ENCODE results near the gene GPR37.

The GPR37 gene, protein sequence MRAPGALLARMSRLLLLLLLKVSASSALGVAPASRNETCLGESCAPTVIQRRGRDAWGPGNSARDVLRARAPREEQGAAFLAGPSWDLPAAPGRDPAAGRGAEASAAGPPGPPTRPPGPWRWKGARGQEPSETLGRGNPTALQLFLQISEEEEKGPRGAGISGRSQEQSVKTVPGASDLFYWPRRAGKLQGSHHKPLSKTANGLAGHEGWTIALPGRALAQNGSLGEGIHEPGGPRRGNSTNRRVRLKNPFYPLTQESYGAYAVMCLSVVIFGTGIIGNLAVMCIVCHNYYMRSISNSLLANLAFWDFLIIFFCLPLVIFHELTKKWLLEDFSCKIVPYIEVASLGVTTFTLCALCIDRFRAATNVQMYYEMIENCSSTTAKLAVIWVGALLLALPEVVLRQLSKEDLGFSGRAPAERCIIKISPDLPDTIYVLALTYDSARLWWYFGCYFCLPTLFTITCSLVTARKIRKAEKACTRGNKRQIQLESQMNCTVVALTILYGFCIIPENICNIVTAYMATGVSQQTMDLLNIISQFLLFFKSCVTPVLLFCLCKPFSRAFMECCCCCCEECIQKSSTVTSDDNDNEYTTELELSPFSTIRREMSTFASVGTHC
- total RNA-seq, result 0 to 0.12 reads per million in 2 experiments

DNA sequence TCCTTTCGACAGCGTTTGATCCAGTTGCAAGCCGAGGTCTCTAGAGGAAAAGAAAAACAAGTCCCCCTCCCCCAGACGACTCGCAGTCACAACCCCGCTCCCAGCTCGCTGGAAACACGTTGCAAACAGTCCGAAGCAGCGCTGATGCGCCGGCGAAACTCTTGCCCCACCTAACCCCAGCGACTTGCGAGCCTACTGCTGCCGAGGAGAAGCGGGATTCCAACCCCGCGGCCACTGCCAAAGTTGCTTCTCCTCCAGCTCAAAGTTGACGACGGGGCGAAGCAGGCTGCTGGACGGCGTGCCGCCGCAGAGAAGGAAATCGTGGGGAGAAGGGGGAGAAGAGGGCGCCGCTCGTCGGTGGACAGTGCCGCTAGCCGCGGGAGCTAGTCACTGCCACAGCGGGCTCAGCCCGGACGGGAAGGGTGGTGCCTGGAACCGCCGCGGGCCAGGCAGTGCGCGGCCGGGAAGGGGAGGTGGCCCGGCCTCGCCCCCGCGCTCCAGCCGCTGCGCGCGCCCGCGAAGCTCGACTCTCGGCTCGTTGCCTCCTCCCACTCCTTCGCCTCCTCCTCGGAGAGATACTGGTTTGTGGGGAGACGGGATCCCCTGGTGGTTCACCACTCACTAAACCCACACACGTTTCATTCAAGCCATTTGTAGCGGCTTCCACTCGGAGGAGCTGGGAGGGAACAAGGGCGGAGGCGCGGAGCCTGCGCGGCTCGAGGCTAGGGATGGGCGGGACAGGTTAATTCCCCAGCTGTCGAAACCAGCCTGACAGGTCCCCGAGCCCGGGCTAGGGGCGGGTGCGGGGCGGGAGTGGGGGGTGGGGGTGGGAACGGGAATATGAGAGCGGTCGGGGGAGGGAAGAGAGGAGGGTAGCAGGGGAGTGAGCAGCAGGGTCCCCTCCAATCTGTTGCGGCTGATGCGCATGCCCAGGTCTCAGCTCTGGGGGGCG is at the start of gene GPR37:
GPR37 (minus strand) TSS at position 392 of the 952 bp plus-strand sequence. CDS start 816 bp downstream, outside the sequence.
- no peak for DNase-seq (ENCODE audit: low read depth)

DNA sequence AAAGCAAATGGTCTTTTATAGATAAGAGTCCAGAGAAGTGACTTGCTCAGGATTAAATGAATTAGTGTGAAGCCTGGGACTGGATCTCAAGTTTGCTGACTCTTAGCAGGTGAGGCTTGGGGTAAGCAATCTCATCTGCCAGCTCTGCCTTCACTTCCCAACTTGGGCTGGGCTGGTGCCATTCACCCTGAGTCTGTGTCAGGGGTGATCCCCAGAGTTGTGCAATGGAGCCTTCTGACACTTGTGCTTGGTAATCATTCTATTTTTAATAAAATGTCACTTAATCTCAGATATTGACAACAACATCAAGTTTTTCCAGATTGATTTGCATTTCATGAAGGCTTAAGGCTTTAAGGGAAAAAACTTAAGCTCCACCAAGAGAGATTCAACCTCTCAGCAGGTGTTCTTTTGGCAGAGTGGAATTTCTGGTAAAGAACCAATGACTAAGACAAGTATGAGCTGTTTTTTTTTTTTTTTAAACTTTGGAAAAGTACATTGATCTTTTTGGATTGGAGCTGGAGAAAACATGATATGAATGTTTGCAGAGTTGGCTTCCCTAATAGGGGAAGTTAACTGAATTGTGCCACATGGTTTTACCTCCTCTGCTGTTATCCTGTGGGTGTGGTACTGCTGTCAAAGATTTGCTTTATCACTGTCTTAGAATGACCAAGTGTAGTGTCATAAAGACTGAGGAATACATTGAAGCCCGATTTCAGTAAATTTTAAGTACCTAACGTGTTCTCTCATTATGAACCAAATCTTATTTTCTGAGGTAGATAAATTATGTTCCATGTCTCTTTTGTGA is 48.6 kb upstream of the GPR37 start:
- DNase-seq (ENCODE audit: low read depth), result no peak

DNA sequence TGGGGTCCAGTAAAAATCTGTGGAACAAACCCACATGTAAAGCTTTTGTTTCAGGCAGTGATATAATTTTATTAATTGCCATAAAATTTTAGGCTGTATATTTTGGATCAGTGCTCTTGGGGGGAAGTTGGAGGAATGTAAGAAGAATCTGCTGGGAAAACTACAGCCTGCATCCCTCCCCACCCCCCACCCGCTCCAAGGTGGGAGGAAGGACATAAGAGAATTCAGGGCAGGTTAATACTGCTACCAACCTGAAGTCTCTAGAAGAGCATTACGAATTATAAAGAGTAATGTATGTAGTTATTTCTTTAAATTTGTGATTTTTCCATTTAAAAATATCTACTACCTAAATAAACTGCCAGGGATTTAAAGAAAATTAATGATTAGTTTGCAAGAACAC is 47.2 kb upstream of the GPR37 start:
- DNase-seq (ENCODE audit: low read depth), result no peak

DNA sequence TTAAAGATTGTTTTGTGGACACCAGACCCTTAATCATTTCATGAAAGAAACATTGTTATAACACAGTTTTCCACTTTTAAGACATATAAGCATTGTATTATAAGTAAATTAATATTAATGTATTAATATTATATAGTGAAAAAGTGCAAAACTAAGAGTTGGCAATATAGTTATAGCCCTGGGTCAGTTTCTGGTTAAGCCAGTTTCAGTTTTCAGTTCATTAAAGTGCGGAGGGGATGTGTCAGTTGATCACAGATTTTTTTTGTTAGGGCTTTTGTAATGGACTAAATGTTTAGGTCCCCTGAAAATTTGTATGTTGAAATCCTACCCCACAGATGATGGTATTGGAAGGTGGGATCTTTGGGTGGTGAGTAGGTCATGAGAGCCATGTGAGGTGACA is 45.7 kb upstream of the GPR37 start:
- no peak for DNase-seq (ENCODE audit: low read depth)

DNA sequence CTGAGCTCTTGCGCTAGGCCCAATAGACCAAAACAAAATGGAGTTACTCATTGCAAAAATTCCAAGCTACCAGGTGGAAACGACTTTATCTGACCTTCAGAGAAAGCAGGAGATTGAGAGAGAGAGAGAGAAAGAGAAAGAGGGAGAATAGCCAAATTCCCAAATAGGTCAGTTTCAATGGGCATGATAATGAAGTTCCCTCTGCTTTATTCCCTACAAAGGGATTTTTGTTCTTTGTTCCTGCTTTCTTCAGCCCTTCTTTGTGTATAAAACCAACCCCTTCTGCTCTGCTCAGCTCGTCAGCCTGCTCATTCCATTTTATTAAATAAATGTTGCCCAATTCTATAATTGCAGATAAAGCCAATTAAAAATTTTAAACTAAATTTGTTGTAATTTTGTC is 45.0 kb upstream of the GPR37 start:
- DNase-seq (ENCODE audit: low read depth), result no peak

DNA sequence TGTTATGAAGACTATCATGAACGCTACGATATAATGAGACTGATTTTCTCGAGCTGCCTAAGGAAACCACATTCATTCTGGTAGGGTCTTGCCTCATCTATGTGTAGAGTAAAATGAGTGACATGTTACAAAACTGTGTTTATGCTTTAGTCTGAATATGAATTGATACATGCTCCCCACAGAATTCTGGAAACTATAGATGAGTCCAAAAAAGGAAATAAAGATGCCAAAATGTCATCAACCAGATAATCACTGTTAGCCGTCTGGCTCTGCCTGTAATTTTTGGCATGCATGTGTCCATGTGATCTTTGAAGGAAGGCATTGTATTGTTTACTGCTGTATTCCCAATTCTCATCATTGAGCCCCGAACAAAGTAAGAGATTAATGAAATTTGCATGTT is 42.6 kb upstream of the GPR37 start:
- no peak for DNase-seq (ENCODE audit: low read depth)

DNA sequence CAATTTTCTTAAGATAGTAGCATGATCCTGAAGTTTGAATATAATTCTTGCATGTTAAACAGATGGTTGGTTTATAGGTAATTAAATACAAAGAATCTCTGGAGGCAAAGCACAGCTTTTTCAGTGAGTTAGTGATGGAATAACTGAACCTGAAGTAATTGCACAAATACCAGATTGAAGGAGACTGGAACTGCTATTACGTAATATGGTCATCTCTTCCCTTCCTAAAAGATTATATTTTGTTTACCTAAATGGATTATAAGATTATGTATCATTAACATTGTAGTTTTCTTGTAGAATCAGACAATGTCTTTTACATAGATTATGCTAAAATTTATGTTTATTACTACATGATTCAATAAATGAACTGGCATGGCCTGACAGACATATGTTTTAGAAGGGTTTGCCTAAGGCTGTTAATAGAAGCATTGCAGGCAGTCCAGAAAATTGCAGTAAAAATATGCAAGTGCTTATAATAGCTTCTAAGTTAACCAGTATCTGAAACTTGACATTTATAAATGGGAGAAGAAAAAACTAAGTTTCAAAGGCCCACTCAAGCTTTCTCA is 35.8 kb upstream of the GPR37 start:
- no peak for DNase-seq (ENCODE audit: low read depth)

DNA sequence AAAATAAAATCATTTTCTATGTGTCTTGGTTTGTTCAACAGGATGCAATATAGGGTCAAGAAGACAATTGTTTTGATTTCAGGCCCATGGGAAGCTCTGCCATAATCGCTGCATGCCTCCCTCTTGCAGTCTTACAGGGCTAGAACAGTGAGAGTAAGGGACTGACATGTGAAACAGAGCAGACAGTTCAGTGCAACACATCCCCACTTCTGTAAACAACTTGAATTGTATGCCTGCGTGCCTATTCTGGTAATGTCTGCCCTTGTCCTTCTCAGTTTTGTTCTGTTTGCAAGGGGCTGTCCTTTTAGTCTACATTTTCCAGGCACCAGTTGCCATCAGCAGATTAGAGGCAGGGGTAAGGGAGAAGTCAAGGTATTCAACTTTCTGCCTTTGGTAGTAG is 34.8 kb upstream of the GPR37 start:
- DNase-seq (ENCODE audit: low read depth), result no peak

DNA sequence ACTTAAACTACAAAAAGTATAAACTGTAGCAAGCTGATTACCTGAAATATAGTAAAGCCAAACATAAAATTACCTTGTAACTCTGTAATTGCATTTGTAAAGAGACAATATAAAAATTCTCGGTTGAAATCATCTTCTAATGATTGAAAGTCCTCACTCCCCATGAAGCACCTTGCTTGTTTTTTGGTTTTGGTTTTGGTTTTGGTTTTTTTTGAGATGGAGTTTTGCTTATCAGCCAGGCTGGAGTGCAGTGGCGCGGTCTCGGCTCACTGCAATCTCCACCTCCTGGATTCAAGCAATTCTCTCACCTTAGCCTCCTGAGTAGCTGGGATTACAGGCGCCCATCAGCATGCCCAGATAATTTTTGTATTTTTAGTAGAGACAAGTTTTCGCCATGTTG is 33.9 kb upstream of the GPR37 start:
- DNase-seq (ENCODE audit: low read depth), result no peak

DNA sequence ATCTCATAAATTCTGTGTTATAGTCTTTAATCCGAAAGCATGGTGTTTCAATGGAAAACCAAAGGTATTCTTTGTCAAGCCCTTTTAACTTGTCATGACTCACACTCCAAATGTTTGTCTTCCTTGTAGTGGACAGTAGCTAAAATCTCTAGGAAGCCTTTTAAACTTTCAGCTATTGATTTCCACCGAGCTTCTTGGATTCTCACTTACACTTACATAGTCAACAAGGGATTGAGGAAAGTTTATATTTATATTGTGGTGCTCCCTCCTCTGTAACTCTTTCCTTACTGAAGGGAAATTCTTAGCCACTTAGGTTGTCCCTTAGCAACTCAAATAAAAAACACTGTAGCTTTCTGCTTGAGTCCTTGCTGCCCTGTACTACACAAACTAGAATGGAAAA is 31.2 kb upstream of the GPR37 start:
- no peak for DNase-seq (ENCODE audit: low read depth)

DNA sequence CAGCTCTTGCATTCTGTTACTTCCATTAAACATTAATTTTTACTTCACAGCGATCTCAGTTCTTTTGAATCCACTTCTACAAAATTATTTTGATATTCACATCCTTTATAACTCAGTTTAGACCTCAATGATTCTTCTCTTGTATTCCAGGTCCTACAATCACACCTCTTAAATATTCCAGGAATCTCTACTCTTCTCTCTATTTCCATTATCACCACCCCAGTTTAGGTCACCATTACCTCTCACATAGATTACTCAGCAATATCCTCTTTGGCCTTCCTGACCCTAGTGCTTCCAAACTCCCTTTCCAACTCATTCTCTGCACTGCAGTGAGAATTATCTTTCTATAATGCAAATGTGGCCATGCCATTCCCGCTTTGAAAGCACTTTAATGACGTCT is 27.1 kb upstream of the GPR37 start:
- DNase-seq (ENCODE audit: low read depth), result no peak

DNA sequence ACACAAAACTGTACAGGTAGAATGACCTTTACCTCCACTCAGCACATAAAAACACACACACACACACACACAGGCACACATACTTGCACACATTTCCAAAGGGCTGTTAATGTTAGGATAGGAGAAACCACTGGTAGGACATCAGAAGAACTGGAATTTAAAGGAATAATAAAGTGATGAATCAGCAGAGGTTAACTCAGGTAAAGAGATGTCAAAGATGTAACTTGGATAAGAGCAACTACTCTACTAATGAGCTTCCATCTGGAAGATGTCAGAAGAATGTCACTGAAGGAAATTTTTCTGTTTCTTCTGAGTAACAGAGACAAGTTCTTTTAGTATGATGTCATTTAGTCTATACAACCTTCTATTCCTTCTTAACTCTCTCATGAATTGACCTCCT is 26.4 kb upstream of the GPR37 start:
- no peak for DNase-seq (ENCODE audit: low read depth)

DNA sequence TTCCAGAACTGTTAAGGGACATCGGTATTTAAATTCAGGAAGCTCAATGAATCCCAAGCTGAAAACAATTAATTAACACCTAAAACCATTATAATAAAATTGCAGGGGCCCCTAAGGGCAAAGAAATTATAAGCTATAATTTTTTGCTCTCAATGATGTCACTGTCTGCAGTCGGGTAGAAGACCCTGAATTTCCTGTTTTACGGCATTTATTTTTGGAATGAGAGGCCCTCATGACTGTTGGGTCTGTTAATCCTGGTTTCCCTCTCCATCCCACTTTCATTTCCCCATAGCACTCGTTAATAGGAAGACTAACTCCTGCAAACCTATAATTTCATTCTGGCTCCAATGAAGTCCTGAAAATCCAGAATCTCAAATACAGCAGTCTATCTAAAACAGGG is 25.8 kb upstream of the GPR37 start:
- no peak for DNase-seq (ENCODE audit: low read depth)

DNA sequence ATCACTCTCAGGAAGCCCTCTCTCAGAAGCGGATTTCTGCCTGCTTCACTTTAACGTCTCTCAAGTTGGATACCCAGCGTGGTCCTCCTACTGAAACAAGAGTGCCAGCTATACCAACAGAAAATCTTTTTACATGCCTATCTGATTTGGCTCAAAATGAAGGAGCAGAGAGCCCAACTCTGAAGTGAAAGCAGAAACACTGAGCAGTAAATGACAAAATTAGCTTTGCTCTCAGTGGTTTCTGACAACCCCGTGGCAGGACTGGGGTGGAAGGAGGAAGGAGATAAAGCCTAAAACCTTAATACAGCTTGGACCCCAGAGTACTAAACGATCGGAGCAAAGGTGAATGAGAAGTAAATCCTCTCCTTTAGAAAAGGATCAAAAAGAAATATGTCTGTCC is 25.1 kb upstream of the GPR37 start:
- no peak for DNase-seq (ENCODE audit: low read depth)

DNA sequence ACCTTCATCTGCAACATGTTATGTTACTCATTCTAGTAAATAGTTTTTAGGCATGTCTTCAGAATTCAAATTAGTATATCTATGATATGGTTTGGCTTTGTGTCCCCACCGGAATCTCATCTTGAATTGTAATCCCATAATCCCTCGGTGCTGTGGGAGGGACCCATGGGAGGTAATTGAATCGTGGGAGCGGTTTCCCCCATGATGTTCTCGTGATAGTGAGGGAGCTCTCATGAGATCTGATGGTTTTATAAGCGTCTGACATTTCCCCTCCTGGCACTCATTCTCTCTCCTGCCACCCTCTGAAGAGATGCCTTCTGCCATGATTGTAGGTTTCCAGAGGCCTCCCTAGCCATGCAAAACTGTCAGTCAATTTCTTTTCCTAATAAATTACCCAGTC is 20.4 kb upstream of the GPR37 start:
- DNase-seq (ENCODE audit: low read depth), result no peak

DNA sequence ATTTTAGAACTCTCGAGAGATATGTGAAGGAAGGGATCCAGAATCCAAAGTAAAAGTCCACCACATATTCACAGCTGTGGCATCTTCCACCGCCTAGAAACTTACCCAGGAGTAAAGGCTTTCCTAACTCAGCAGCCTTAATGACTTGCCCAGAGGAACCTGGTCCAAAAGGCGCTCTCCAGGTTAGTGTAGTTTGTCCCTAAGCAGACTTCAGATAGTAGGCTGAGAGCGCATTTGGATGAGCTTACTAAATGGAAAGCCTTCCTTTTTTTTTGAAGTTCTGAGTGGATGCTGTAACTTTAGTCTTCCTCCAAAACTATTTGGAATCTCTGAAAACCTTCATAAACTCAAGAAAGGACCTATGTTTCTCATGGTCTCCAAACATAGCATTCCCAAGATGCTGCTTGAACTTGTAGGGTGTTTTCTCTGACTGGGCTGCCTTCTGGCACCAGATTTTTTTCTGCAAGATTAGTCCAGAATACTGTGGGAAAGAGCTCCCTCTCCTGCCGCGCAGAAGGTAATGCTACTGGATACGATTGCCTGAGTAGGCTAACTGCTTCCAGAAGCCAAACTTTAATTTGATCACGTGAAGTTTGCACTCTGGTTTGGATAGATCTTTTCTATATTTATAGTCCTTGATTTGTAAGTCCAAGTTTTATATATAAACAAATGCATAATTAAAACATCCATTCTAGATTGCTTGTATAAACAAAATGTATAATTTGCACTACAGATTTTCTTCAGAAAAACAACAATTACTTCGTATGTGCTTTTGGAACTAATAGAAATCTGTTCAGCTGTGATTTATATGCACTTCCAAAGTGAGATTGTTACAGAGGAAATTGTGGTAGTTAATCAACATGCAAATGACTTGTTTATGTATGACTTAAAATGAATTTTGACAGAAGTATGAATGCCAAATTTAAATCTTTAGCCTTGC is 19.6 kb upstream of the GPR37 start:
- DNase-seq (ENCODE audit: low read depth), result no peak

DNA sequence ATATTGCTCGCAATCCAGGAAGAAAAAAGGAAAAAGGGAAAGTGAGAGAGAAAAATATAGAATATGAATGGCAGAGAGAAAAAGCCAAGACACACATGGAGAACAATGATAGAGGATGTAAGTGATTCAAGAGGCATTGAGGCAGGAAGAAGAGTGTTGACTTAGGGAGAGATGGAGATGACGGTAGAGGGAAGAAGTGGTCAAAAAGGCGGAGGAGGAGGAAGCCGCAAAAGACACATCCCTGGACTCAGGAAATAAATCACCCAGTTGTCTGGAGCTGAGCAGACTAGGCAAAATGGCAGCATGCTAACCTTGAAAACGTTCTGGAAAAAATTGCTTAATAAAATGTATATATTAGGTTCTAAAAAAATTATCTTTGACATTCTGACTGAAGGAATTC is 17.7 kb upstream of the GPR37 start:
- no peak for DNase-seq (ENCODE audit: low read depth)

DNA sequence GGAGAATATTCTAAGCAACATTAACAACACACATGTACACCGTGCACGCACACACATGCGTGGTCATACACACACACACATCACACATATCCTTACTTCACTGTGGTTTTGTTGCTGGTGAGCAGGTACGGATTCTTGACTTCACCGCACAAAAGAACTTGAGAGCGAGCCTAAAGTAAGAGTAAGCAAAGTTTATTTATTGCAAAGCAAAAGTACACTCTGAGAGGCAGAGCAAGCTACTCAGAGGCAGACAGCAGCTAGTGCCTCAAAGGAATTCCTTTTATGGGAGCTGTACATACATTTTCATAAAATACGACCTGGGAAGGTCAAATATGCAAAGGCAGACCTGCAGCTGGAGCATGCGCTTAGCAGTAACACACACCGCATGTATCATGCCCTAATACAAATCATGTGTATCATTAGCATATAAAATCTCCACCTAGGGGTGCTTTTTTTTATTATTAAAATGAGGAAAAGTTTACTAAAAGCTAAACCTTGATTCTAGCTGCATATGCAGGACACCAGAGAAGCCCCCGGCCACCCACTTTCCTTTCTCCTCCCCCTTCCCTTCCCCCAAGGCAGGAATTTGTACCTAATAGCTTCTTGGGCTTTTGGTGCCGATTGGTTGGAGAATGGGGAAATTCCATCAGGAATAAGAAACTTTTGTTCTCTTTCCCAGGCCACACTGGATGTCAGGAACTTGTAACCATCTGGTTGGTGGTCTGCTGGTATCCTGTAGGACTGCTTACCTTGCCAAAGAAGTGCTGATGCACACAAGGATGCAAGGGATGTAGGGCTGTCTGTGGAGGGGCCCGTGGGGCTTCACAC is 16.5 kb upstream of the GPR37 start:
- no peak for DNase-seq (ENCODE audit: low read depth)

DNA sequence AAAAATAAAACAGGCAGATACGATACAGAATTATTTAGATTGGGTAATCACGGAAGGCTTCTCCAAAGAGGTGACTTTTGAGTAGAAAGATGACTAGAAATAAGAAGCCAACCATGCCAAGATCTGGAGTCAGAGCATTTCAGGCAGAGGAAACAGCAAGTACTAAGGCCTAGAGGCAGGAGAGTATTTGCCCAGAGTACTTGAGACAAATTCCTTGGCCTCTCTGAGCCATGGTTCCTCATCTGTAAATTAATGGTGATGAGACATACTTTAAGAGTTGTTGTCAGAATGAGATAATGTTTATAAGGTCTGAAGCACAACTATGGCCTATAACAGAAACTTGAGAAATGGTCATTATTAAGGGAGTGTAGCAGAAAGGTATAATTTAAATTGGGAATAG is 15.8 kb upstream of the GPR37 start:
- no peak for DNase-seq (ENCODE audit: low read depth)
